Epithelial cell of esophagus (primary cell): ENCODE data around the gene SPAAR.

Experiments used
- DNase-seq: peaks from one replicate; pipeline ENCODE4 v3.0.0; 2010; ENCODE audit warnings: low read depth
- H3K4me3 ChIP-seq: 2 replicates; pipeline ENCODE4 v1.5.1; 2011; ENCODE audit warnings: mild to moderate bottlenecking, low read length, control low read depth
- CTCF ChIP-seq: IDR thresholded peaks from 2 replicates; pipeline ENCODE4 v1.5.1; 2011; ENCODE audit warnings: low read depth, mild to moderate bottlenecking, low read length, control low read depth, inconsistent platforms; ENCODE audit not compliant: insufficient read depth; ENCODE audit errors: missing control alignments

SPAAR gene

GRCh38 chr9:35952526-35953191 is 43.4 kb downstream of the SPAAR start:
- DNase-seq = no peak
- no peak overlapping the region for H3K4me3 ChIP-seq
- no peak for TF ChIP-seq CTCF

GRCh38 chr9:35954942-35955546 is 45.8 kb downstream of the SPAAR start:
- H3K4me3 ChIP-seq = no peak overlapping the region
- peak; percentile 81 for DNase-seq
- TF ChIP-seq CTCF = peak; percentile 93

GRCh38 chr9:35956651-35957050 is 47.4 kb downstream of the SPAAR start:
- DNase-seq = no peak
- TF ChIP-seq CTCF = no peak
- no peak overlapping the region for H3K4me3 ChIP-seq

- DNase-seq = no peak
- no peak within 1 kb of the TSS for H3K4me3 ChIP-seq
- TF ChIP-seq CTCF = no peak
These were observed 49.0 kb downstream of the SPAAR start, which contains the start of gene OR2S2 for GRCh38 chr9:35958104-35958837. TSS of gene OR2S2 (minus strand) at chr9:35958154. CDS start at chr9:35958098, 56 bp downstream.

GRCh38 chr9:35960039-35960655 is 50.9 kb downstream of the SPAAR start:
- no peak for DNase-seq
- no peak for TF ChIP-seq CTCF
- no peak overlapping the region for H3K4me3 ChIP-seq
